ENCODE results near the gene FSCN2. TPM values are rescaled to one million over a fixed set of nuclear protein-coding genes. Genes with fewer than 3 reads are reported as not detected.

FSCN2 gene
- total and polyA plus RNA-seq, 2 donors = 0.43 to 0.69 TPM

DNA sequence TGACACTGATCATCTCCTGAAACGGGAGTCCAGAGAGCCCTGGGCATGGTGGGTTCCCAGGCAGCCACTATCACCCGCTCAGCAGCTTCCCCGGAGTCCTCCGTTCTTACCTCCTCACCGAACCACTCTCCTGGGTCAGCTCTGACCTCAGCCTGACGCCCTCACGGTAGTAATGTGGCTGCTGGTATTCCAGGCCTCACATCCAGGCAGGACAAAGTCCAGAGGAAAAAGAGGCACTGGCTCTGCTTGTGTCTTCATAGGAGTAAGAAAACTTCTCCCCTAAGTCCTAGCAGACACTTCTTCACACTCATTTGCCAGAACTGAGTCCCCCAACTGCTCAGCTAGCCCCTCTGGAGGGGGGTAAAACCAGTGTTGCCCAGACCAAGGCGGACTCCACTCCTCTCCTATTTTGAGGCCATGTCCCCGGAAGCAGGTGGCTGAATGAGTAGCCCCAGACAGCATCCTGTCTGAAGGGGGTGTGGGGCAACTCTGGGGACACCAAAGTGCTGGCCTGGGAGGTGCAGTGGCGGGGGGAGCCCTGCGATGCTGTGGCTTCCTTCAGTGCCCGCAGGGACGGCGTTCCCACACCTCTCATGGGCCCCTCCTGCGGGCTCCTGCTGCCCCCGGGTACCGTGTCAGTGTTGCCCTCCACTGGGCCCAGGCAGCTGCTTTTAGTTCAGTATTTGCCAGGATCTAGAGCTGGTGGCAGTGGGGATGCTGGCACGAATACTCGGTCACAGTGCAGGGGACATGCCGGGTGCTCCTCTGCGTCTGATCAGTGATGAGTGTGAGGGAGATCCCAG, 5.4 kb downstream of the FSCN2 start:
- no peak for DNase-seq (ENCODE audit: extremely low spot score)
- no peak overlapping the region for H3K27ac ChIP-seq (ENCODE audit: low read depth)
- WGBS = 63% methylated on average over 21 of the region's 21 CpGs
- no peak overlapping the region for H3K4me3 ChIP-seq (ENCODE audit: low read depth, low read length)
- no peaks in the 10 kb centered on the region for H3K4me1 ChIP-seq (ENCODE audit: insufficient read depth)
- H3K36me3 ChIP-seq (ENCODE audit: insufficient read depth) = no peaks in the 10 kb centered on the region

DNA sequence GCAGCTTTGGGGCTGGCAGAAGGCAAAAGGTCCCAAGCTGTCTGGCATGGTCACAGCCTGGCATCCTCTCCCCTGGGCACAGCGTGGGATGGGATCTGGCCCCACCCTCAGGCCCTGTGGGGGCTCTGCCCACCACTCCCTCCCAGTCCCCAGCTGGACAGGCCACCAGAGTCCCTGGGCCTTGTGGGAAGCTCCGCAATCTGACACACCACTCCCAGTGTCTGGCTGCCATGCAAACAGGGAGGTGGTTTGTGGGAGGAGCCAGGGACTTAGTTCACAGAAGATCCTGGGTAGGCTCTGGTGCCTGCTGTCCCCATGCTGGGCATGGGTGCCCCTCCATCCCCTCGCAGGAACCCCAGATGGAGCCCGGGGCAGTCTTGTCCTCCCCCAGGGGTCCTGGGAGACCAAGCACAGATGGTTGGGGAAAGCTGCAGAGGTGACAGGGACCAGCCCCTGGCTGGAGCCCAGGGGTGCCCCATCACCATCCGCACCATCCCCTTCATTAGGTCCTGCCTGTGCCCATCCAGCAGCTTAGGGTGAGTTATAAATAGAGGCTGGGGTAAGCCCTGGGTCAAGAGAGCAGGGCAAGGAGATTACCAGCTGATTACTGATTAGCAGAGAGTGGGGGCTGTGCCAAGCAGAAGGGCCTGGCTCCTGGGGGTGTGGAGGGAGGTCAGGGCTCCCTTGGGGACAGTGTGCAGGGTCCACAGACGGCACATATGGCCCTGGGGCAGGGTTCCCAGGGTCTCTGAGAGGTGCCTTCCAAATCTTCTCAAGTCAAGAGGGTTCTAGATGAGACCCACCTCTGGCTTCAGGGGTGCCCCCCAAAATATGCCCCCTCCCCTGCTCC, 6.2 kb downstream of the FSCN2 start:
- Histone ChIP-seq H3K36me3 (ENCODE audit: insufficient read depth) (no peaks in the 10 kb centered on the region), H3K4me3 (ENCODE audit: low read depth, low read length) (no peak overlapping the region), H3K27ac (ENCODE audit: low read depth) (no peak overlapping the region), H3K4me1 (ENCODE audit: insufficient read depth) (no peaks in the 10 kb centered on the region)
- WGBS = 58% methylated on average over 6 of the region's 6 CpGs
- no peak for DNase-seq (ENCODE audit: extremely low spot score)

DNA sequence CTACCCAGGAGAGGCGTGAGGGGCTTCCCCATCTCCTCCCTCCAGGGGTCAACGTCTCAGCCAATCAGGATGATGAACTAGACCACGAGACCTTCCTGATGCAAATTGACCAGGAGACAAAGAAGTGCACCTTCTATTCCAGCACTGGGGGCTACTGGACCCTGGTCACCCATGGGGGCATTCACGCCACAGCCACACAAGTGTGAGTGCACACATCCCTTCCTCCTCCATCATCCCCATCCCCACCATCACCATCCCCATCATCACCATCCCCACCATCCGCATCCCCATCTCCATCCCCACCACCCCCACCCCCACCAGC, 6.8 kb downstream of the FSCN2 start:
- Histone ChIP-seq H3K27ac (ENCODE audit: low read depth) (no peak overlapping the region), H3K36me3 (ENCODE audit: insufficient read depth) (no peaks in the 10 kb centered on the region), H3K4me1 (ENCODE audit: insufficient read depth) (no peaks in the 10 kb centered on the region), H3K4me3 (ENCODE audit: low read depth, low read length) (no peak overlapping the region)
- WGBS = 82% methylated on average over 5 of the region's 5 CpGs
- DNase-seq (ENCODE audit: extremely low spot score) = no peak

DNA sequence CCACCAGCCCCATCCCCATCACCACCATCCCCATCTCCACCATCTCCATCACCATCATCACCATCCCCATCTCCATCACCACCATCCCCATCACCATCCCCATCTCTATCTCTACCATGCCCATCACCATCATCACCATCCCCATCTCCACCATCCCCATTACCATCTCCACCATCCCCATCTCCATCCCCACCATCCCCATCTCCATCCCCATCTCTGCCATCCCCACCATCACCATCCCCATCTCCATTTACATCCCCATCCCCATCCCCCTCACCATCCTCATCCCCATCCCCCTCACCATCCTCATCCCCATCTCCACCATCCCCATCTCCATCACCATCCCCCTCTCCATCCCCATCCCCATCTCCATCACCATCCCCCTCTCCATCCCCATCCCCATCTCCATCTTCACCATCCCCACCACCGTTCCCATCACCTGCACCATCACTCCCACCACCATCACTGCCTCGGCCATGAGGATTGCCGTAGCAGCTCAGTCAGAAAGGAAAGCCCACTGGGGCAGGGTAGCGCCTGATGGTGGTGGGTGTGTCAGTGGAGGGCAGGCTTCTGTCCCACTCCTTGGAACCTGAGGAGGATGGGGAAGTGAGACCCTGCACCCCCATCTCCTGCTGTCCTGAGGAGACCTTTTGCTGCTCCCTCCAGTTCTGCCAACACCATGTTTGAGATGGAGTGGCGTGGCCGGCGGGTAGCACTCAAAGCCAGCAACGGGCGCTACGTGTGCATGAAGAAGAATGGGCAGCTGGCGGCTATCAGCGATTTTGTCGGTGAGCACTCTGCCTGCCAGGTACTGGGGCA, 7.5 kb downstream of the FSCN2 start:
- peaks cover 2% of the 10 kb centered on the region for H3K36me3 ChIP-seq (ENCODE audit: insufficient read depth)
- no peak overlapping the region for H3K4me3 ChIP-seq (ENCODE audit: low read depth, low read length)
- H3K4me1 ChIP-seq (ENCODE audit: insufficient read depth) = no peaks in the 10 kb centered on the region
- no peak for DNase-seq (ENCODE audit: extremely low spot score)
- 60% methylated on average over 13 of the region's 13 CpGs for WGBS
- no peak overlapping the region for H3K27ac ChIP-seq (ENCODE audit: low read depth)

DNA sequence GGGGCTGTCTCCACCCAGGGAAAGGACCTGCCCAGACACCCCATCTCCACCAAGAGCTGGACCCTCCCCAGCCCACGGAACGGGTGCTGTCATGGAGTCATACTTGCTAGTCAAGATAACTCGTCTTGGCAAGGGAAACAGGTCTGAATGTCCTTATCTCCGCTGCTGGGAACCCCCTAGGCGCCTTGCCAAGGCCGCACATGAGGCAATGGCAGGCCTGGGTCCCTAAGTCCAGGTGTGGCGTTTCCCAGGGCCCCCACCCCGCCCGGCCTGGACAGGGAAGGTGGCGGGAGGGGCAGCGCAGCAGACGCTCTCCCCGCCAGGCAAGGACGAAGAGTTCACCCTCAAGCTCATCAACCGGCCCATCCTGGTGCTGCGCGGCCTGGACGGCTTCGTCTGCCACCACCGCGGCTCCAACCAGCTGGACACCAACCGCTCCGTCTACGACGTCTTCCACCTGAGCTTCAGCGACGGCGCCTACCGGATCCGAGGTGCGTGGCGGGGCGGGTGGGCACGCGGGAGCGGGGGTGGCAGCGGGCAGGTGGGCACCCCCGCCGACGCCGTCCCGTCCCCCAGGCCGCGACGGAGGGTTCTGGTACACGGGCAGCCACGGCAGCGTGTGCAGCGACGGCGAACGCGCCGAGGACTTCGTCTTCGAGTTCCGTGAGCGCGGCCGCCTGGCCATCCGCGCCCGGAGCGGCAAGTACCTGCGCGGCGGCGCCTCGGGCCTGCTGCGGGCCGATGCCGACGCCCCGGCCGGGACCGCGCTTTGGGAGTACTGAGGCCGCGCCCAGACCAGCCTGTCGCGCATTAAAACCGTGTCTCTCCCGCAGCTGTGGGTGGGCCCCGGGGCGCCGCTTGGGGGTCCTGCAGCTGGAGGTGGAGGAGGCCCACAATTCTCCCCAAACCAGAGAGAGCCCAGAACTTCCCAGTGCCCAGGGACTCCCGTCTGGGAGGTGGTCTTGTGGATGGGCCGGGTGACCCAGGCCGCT, 8.4 kb downstream of the FSCN2 start:
- no peak overlapping the region for H3K27ac ChIP-seq (ENCODE audit: low read depth)

DNA sequence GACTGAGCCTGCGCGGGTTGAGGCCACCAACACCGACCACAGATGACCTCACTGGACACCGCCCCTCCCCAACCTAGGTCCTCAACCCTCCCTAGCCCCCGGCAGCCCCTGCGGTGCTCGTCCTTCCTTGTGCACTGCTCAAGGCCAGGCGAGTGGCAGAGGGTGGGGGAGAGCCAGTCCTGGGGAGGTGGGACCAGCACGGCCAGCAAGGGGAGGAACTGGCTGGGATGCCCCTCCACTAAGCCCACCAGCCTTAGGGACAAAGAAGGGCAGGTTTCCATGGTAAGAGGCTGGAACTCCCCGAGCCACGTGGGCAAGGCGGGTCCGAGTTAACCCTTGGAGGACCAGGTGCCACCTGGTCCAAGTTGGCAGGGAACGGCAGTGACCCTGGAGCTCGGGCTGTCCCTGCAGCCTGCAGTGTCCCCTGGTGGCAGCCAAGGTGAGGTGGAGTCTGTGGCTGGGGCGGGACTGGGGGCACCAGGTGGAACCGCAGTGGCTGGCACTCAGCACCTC, 9.2 kb downstream of the FSCN2 start:
- 16% methylated on average over 17 of the region's 17 CpGs for WGBS
- peaks cover 2% of the 10 kb centered on the region for H3K36me3 ChIP-seq (ENCODE audit: insufficient read depth)
- no peak overlapping the region for H3K4me3 ChIP-seq (ENCODE audit: low read depth, low read length)
- DNase-seq (ENCODE audit: extremely low spot score) = no peak
- H3K27ac ChIP-seq (ENCODE audit: low read depth) = no peak overlapping the region
- no peaks in the 10 kb centered on the region for H3K4me1 ChIP-seq (ENCODE audit: insufficient read depth)

More for the DNA sequence above, 8.4 kb downstream of the FSCN2 start:
- H3K4me3 ChIP-seq (ENCODE audit: low read depth, low read length) = no peak overlapping the region
- no peaks in the 10 kb centered on the region for H3K4me1 ChIP-seq (ENCODE audit: insufficient read depth)
- DNase-seq (ENCODE audit: extremely low spot score) = no peak
- peaks cover 2% of the 10 kb centered on the region for H3K36me3 ChIP-seq (ENCODE audit: insufficient read depth)
- 5% methylated on average over 89 of the region's 89 CpGs for WGBS

DNA sequence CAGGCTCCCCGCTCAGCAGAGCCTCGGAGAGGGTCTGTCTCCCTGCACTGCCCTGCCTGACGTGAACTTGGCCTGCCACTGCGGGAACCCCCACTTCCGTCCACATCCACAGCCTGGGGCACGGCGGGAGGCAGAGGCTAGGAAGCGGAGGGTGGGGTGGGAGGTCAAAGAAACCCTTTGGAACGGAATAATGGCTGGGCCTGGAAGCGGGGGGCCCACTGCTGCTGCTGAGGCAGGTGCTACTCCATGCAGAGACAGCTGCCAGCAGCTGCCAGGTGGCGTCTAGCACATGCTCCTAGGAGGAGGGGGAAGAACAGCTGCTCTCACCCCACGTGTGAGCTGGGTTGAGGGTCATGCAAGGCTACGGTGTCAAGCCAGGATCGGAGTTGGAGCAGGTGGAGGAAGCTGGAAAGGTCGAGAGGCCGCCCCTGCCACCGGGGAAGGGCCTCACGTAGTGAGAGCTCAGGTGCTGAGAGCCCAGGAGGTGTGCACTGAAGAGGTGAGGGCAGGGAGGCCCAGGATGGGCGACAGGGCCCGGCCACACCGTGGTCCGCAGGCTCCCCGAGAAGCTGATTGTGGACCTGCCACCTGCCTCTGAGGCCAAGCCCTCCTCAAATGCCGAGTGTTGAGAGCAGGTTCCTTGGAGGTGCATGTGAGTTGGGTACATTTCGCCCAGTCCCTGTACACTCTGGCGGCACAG, 9.8 kb downstream of the FSCN2 start:
- Histone ChIP-seq H3K27ac (ENCODE audit: low read depth) (no peak overlapping the region), H3K4me3 (ENCODE audit: low read depth, low read length) (no peak overlapping the region), H3K4me1 (ENCODE audit: insufficient read depth) (no peaks in the 10 kb centered on the region), H3K36me3 (ENCODE audit: insufficient read depth) (peaks cover 2% of the 10 kb centered on the region)
- no peak for DNase-seq (ENCODE audit: extremely low spot score)
- 68% methylated on average over 26 of the region's 26 CpGs for WGBS

- H3K4me1 ChIP-seq (ENCODE audit: insufficient read depth) = no peaks in the 10 kb centered on the region
- H3K4me3 ChIP-seq (ENCODE audit: low read depth, low read length) = no peak overlapping the region
- H3K27ac ChIP-seq (ENCODE audit: low read depth) = no peak overlapping the region
- 87% methylated on average over 26 of the region's 26 CpGs for WGBS
- no peak for DNase-seq (ENCODE audit: extremely low spot score)
- H3K36me3 ChIP-seq (ENCODE audit: insufficient read depth) = peaks cover 5% of the 10 kb centered on the region
These were observed 10.7 kb downstream of the FSCN2 start for GRCh38 chr17:81538651-81539570.

DNA sequence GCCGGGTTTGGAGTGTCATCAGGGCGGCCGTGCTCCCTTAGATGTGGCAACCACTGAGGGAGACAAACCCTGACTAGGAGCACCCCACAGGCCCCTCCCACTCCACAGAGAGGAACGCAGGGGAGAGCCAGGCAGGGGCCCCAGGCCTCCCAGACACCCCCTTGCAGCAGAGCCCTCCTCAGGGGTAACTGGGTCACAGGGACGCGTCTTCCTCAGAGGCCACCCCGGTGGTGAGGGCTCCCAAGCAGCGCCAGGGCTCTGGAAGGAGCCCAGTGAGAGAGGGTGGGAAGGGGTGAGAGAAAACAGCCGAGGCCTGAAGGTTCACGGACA, 11.4 kb downstream of the FSCN2 start:
- no peaks in the 10 kb centered on the region for H3K4me1 ChIP-seq (ENCODE audit: insufficient read depth)
- H3K36me3 ChIP-seq (ENCODE audit: insufficient read depth) = peaks cover 5% of the 10 kb centered on the region
- WGBS = 77% methylated on average over 10 of the region's 10 CpGs
- no peak overlapping the region for H3K4me3 ChIP-seq (ENCODE audit: low read depth, low read length)
- no peak for DNase-seq (ENCODE audit: extremely low spot score)
- H3K27ac ChIP-seq (ENCODE audit: low read depth) = no peak overlapping the region

DNA sequence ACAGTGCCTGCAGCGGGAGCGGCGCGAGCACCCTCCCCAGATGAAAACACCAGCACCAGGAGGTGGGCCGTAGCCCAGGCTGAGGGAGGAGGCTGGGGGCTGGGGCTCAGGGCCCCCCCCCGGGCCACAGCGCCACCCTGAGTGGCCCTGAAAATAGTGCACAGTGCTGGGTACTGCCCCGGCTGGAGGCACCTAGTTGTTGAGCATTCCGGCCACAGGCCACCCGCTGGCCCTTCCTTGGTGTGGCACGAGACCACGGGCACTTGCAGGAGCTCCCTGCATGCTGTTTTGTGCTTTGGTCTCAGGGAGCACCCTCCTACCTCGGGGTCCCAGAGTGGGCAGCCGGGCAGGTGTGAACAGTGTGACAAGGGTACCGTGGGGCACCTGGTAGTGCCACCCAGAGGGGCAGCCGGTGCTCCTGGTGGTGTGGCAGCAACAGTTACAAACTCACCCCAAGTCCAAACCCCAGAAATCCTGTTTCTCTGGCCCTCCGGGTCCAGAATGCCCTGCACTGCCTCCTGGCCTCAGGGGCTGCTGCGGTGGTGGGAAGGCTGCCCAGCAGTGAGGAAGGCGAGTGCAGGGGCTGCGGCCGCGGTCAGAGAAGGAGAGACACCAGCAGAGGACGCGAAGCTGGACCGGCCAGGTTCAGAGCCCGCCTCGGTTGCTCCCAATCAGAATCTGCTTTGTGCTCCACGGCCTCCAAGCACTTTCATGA, 11.9 kb downstream of the FSCN2 start:
- Histone ChIP-seq H3K36me3 (ENCODE audit: insufficient read depth) (peaks cover 5% of the 10 kb centered on the region), H3K4me3 (ENCODE audit: low read depth, low read length) (no peak overlapping the region), H3K4me1 (ENCODE audit: insufficient read depth) (no peaks in the 10 kb centered on the region), H3K27ac (ENCODE audit: low read depth) (no peak overlapping the region)
- no peak for DNase-seq (ENCODE audit: extremely low spot score)
- 94% methylated on average over 28 of the region's 28 CpGs for WGBS

DNA sequence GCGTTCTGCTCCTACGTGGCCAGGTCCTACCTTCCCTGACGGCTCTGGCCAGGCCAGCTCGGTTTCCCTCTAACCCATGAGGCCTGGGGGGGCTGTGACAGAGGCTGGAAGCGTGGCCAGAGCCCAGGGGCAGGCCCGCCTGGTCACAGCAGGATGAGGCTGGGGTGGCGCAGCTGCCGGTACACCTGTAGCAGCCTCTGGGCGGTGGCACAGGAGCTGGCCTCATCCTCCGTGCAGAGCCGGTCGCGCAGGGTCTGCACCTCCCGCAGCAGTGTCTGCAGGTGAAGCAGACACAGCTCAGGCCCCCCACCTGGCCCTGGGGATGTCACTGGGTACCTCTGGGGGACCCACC, 12.5 kb downstream of the FSCN2 start:
- H3K4me1 ChIP-seq (ENCODE audit: insufficient read depth) = no peaks in the 10 kb centered on the region
- WGBS = 94% methylated on average over 14 of the region's 14 CpGs
- H3K27ac ChIP-seq (ENCODE audit: low read depth) = no peak overlapping the region
- no peak overlapping the region for H3K4me3 ChIP-seq (ENCODE audit: low read depth, low read length)
- no peak for DNase-seq (ENCODE audit: extremely low spot score)
- H3K36me3 ChIP-seq (ENCODE audit: insufficient read depth) = peaks cover 5% of the 10 kb centered on the region

Measured in urinary bladder (tissue), 4 donors.